Adipose tissue (tissue), 3 donors: Measurements from ENCODE around the gene ARVCF. TPM values are rescaled to one million over a fixed set of nuclear protein-coding genes. Genes with fewer than 3 reads are reported as not detected.

Experiments
- H3K27ac ChIP-seq: one replicate; pipeline ENCODE4 v1.5.1; 2013; ENCODE audit warnings: low read depth, low read length
- WGBS, 3 donors: extraction: QIAGEN DNeasy Blood & Tissue Kit; methylation state at CpG; one replicate each; pipeline ENCODE4 v1.1.7; 2013; 5-methylcytosine and 5-hydroxymethylcytosine counted together
- polyA plus RNA-seq, 3 donors: library from polyadenylated mRNA; stranded (reverse); fragments of 200-250 nt; gene quantifications; one replicate each; pipeline ENCODE4 v1.2.3, GENCODE V29; 2013
- donor health status: healthy with polysubstance abuse.
- donor health status: Bipolar disorder and iron deficiency.
- donor health status: healthy.

ARVCF gene
- polyA plus RNA-seq, 3 donors = 4.0 to 9.8 (median 8.5) TPM

DNA sequence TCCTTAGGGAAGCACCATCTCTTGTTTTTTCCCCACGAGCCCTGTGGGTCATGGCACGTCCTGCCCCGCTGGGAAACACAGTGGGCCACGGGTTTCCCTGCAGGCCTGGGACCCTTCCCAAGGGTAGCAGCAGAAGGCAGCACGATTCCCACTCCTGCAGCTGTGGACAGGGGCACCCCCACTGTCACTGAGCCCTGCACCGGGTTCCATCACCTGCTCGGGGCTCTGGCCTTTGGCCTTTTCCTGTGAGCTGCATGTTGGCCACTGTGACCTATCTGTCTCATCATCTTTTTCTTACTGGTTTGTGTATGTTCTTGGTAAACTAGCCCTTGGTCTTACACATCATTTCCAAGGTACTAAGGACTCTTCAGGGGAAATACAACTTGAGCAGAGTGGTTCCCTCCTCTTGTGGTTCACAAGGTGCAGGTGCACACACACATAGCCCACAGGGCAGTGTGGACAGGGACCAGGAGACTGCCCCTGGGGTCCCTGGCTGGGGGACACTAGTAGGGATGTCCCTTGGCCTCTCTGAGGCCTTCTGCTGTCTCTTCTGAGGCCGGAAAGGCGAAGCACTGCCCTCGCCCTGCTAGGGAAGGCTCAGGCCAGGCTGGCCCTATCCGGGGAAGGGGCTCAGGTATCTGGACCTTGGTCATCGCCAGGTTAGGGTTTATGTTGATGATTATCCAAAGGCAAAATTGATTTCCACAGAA lies 56.0 kb downstream of the ARVCF start:
- 88 to 92% (median 91%) methylated on average over 12 of the region's 12 CpGs for WGBS, 3 donors
- no peak overlapping the region for H3K27ac ChIP-seq

DNA sequence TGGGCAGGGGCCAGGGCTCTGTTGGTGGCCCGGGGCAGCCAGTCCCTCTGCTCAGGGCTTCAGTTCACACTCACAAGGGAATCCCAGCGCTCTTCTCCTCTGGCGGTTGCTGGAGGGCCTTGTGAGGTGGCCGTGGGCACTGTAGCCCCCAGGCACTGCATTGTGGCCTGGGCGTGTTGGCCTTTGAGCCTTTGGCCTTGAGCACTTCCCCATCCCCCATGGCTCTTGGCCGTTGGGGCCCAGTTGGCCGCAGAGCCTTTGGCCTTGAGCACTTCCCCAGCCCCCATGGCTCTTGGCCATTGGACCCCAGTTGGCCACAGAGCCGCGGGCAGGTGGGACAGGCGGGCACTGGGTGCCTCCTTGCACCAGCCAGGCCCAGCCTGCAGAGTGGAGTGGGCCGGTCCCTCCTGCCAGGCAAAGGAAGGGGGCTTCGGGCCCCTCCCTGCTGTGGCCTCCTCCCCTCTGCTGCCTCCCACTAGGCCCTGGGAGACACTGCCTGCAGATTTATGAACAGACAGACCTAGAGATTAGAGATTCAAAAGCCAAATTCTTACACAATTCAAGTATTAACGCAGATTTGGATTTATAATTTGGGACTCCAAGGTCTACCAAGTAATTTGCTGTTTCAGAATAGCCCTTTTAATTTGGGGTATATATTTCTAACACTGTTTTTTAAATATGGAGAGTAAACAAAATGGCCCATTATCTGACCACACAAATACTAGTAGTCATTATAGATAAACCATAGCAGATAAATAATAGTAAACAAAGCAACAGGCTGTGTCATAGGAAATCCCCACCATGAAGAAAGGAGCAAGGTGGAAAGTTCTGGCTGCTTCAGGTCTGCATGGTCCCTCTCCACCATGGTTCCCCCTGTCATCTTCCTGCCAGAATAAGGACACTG lies 56.8 kb downstream of the ARVCF start:
- H3K27ac ChIP-seq = no peak overlapping the region
- WGBS, 3 donors = 31 to 51% (median 43%) methylated on average over 9 to 13 of the region's 13 CpGs

DNA sequence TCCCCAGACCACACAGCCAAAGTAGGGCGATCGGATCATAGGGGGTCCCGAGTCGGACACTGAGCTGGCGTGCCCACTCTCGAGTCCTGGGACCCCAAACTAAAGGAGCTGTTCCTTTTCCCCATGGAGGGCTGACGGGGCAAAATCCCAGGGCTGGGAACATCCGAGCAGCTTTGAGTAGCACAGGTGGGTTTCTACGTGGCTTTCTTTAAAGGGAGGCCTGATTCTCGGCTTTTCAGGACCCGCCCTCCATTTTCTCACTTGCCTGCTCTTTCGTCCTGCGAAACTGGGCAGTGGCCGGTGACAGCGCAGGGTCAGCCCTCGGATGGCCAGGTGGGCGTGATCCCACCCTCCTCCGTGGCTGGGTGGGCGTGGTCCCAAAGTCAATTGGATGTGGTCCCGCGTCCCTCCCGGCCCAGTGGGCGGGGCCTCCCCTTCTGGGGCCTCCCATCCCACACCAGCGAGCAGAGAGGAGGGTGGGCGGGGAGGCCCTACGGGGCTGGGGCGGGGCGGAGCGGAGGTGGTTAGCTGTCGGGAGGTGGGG lies 57.5 kb downstream of the ARVCF start:
- H3K27ac ChIP-seq = no peak overlapping the region
- 23 to 41% (median 38%) methylated on average over 24 to 30 of the region's 30 CpGs for WGBS, 3 donors

DNA sequence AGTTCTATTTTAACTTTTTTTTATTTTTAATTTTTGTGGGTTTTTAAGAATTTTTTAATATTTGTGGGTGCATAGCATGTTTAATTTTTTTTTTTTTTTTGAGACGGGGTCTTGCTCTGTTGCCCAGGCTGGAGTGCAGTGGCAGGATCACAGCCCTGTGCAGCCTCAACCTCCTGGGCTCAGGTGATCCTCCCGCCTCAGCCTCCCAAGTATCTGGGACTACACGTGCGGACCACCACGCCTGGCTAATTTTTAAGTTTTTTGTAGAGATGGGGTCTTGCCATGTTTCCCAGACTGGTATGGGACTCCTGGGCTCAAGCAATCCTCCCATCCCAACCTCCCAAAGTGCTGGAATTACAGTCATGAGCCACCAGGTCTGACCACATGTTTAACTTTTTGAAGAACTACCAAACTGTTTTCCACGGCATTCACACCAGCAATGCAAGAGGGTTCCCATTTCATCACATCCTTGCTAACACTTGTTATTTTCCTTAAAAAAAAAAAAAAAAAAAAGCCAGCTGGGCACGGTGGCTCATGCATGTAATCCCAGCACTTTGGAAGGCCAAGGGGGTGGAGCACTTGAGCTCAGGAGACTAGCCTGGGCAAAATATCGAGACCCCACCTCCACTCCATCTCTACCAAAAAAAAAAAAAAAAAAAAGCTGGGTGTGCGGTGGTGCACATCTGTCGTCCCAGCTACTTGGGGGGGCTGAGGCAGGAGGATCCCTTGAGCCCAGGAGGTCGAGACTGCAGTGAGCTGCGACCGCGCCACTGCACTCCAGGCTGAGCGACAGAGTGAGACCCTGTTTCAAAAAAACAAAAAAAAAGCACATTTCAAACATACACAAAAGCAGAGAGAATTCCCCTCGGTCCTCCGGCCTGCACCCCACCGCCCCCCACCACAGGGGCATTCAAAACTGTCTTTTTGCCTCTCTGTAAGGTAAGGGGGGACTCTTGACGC lies 58.3 kb downstream of the ARVCF start:
- no peak overlapping the region for H3K27ac ChIP-seq
- WGBS, 3 donors = 75 to 78% (median 76%) methylated on average over 19 of the region's 19 CpGs

DNA sequence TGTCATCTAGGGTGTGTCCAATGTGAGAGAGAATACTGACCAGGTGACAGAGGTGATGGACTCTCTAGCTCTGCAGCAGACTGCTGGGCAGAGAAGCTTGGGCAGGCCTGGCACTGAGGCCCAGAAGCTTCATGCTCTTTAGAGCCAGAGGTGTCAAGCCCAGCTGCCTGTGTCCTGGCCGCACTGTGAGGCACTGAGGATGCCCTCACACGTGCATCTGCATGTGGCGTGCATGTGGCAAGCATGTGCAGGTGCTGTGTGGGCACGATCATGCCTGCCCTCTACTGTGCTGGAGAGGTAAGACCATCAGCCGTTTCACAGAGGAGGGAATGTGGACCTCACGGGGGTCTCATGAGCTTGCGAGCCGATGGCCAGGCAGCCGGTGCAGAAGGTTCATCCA lies 59.2 kb downstream of the ARVCF start:
- no peak overlapping the region for H3K27ac ChIP-seq
- 92 to 93% (median 92%) methylated on average over 9 of the region's 9 CpGs for WGBS, 3 donors

DNA sequence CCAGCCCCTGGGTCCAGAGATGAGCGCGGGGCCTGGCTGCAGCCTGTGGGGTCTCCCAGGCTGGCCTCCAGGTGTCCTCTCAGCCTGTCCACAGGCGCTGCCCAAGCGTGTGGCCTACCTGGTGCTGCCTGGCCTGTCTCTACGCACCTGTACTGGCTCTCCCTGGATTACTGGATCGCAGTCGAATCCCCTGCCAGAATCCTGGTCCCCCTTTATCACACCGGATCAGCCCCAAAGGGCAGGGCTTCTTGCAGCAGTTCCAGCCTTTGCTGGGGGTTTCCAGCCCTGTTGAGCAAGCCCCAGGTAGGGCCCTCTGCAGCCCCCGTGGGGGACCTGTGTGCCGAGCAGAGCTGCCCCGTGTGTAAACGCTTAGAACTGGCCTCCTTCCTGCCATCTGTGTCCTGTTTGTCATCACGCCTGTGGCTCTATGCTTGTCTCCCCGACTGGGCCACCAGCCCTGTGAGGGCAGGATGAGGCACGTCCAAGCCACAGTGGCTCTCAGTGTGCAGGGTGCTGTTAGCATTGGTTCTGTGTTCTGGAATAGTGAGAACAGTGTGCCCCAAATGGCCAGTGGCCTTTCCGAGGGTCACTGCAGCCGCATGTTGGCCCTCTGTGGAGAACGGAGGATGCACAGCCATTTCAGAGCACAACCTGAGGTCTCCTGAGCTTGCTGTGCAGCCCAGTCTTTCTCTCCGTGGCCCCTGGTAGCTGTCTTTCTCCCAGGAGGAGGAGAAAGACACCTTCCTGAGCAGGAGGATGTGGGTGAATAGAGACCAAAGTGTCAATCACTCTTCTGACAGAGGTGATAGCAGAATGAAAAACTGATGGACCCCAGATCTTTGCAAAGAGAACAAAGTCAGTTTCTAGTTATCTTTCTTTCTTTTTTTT lies 61.1 kb downstream of the ARVCF start:
- H3K27ac ChIP-seq = no peak overlapping the region
- 60 to 79% (median 61%) methylated on average over 19 of the region's 19 CpGs for WGBS, 3 donors

DNA sequence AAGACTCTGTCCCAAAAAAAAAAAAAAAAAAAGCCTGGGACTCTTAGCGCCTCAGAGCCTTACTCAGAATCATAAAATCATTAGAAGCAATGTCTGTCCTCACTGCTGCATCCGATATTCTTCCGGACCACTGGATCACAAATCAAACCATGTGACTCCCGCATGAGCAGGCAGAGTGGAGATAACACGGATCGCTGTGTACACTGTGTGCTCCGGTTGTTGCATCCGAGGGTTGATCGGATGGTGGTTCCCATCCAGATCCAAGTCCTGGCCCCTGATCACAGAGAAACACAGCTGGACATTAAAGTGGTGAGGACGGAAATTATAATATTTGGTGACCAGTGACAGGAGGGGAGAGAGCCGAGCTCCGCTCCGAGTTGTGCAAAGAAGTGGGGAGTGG lies 65.3 kb downstream of the ARVCF start:
- WGBS, 3 donors = 60 to 89% (median 88%) methylated on average over 13 of the region's 13 CpGs

DNA sequence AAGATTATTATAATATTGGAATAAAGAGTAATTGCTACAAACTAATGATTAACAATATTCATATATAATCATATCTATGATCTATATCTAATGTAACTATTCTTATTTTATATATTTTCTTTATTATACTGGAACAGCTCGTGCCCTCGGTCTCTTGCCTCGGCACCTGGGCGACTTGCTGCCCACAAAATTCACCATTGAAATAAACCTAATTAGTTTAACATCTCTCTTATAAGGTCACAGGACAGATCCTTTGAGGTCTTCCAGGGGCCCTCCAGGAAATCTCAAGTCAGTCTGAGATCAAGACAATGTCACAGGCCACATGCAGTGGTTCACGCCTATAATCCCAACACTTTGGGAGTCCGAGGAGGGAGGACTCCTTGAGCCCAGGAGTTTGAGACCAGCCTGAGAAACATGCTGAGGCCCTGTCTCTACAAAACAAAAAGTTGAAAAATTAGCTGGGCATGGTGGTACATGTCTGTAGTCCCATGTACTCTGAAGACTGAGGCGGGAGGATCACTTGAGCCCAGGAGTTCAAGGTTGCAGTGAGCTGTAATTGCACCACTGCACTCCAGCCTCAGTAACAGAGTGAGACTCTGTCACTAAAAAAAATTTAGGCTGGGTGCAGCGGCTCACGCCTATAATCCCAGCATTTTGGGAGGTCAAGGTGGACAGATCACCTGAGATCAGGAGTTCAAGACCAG lies 68.4 kb downstream of the ARVCF start:
- WGBS, 3 donors = 77 to 83% (median 81%) methylated on average over 9 of the region's 9 CpGs
- no peak overlapping the region for H3K27ac ChIP-seq

More for the DNA sequence above, 65.3 kb downstream of the ARVCF start:
- H3K27ac ChIP-seq = no peak overlapping the region

DNA sequence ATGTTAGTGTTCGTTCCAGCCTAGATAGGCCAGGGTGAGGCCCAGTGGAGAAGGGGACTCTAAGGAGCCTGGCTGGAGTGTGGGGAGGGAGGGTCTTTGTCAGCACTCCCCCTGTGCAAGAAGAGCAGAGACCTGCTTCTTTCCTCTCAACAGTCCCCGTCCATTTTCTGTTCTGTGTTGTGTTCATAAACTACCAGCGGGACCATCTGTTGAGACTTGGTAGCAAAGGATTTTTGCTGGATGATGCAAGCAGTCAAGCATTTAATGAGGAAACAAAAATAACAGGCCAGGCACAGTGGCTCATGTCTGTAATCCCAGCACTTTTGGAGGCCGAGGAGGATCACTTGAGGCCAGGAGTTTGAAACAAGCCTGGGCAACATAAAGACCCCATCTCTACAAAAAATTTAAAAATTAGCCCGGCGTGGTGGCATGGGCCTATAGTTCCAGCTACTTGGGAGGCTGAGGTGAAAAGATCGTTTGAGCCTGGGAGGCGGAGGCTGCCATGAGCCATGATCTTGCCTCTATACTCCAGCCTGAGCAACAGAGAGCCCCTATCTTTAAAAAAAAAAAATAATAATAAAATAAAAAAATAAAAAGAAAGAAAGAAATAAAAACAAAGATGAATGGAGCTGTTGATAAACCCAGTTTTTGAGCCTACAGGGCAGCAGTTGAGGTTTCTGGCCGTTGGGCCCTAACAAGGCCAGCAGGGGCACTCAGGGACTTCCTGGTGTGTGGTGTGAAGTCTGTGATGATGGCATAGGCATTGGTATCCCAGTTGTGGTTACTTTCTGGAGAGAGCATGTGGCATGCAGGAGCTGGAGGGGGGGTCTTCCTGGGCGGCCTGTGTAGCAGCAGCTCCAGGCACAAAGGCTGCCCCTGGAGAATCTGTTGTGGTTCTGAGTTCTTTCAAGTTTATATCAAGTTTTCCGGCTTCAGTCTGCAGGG lies 73.3 kb downstream of the ARVCF start:
- H3K27ac ChIP-seq = peak overlapping the region; percentile 30
- WGBS, 3 donors = 48 to 50% (median 49%) methylated on average over 11 of the region's 11 CpGs

DNA sequence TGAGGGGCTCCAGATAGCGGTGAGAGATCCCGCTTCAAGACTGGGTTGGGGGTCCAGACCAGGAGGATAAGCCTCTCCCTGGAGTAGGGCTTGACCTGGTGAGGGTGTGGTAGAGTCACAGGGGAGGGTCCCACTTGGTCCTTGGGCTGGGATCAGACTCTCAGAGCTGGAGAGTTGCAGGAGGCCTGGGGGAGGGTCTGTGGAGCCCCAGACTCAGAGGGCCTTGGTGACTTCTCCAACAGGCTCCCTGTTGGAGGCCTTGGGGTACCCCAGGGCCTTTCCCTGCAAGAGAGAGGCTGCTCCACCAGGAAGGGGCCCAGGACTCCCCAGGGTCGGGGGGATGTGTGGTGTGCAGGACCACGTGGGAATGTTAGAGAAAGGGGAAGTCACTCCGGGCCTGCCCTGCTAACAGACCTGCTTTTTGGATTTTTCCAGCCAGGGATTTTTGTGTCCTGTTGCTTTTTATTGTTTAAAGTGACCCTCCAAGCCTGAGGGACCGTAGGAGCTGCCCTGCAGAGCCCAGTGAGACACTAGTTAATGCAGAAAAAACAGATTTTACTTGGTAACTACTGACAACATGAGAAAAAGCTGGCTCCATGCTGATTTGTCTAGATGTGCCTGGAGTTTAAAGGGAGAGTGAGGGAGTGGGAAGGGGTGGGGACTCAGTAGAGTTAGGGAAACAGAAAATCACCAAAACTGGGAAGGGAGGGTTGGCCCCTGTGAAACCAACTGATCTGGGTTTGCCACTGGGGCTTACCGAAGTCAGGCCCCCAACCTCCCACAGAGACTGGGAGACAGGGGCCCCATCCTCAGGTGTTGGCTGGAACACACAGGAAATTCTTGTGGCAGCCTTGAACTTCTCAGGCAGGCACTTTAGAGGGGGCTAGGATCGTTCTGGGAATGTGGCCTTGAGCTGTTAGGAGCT lies 74.2 kb downstream of the ARVCF start:
- WGBS, 3 donors = 3 to 4% (median 3%) methylated on average over 8 of the region's 8 CpGs
- peak overlapping the region; percentile 30 for H3K27ac ChIP-seq

DNA sequence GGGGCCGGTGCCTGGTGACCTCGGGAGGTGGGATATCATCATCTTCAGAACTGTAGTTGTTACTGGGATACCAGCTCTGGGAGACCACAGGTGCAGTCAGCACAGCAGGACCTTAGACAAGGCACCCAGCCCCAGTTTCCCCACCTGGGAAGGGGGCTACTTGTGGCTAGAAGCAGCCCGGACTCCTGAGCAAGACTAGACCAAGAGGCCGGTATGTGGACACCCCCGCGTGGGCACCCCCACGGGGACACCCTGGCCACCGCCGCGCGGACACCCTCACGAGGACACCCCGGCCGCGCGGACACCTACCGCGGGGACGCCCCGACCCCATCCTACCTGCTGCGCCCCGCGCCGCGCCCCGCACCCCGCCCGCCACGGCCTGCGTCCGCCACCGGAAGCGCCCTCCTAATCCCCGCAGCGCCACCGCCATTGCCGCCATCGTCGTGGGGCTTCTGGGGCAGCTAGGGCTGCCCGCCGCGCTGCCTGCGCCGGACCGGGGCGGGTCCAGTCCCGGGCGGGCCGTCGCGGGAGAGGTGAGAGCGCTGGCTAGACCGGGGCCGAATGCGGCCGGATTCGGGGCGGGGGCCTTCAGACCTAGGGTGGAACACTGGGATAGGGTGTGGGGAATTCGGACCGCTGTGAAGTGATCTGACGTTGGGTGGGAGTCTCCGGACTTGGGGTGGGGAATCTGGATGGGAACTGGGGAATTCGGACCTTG lies 75.1 kb downstream of the ARVCF start, which contains the start of the genes COMT and TXNRD2:
Gene COMT, plus strand, starts transcription at position 408 of the 718 bp plus-strand sequence. CDS start 20,755 bp downstream, outside the sequence.
Gene TXNRD2, minus strand, starts transcription at position 454 of the 718 bp plus-strand sequence. Its CDS starts 15 bp downstream, at position 439.
- WGBS, 3 donors = 1% methylated on average over 59 to 63 of the region's 63 CpGs

DNA sequence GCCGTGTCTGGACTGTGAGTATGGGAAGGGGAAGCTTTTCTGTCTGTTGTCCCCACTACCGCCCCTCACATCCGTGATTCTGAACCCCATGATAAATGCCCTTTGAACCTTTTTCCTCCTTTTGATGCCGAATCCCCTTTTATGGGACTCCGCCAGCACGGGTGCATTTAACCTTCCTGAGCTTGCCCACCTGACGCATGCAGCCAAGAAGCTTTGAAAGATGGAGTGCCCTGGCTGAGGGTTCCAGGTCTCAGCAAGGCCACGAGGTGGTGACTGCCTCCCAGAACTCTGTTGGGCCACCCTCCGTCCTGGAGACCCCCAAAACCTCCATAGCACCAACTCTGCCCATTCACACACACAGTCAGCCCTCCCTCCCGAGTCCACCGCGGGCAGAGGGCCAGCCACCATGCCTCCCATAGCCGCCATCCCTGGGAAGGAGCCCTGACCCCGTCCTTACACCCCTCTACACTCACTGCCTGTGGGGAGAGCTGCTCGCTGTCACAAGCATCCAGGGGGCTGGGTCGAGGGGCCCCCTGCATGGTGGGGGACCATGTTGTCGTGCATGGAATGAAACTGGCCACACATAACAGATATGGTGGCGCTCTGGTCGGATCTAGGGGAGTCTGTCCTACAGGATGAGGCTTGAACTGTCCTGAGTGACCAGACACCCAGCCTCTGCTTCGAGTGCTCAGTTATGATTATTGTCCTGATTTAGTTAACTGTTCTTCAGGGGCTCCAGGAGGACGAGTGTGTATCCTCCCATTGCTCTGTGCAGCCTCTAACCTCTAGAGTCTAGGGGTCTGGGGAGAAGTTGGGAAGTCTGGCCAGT lies 75.9 kb downstream of the ARVCF start:
- no peak overlapping the region for H3K27ac ChIP-seq
- 66 to 77% (median 70%) methylated on average over 21 of the region's 21 CpGs for WGBS, 3 donors

More for the DNA sequence above, 75.1 kb downstream of the ARVCF start, which contains the start of the genes COMT and TXNRD2:
- peak within 1 kb of the TSS; percentile 30 for H3K27ac ChIP-seq
